Osteoblast (primary cell): Measurements from ENCODE around the gene UCN2. TPM values are rescaled to one million over a fixed set of nuclear protein-coding genes. Genes with fewer than 3 reads are reported as not detected.

Experiments used
- DNase-seq: peaks from one replicate; pipeline ENCODE4 v3.0.0; 2011; ENCODE audit warnings: low spot score, mixed read lengths; ENCODE audit not compliant: insufficient read length; ENCODE audit errors: missing footprints
- H2AFZ ChIP-seq: 2 replicates; pipeline ENCODE4 v1.6.0; 2011; ENCODE audit warnings: mild to moderate bottlenecking, low read length
- H3K27ac ChIP-seq: 2 replicates; pipeline ENCODE4 v1.5.1; 2011; ENCODE audit warnings: mild to moderate bottlenecking, low read depth, low read length, moderate library complexity
- H3K27me3 ChIP-seq: 2 replicates; pipeline ENCODE4 v1.6.0; 2012; ENCODE audit warnings: mild to moderate bottlenecking, control low read depth, inconsistent platforms, low read length, moderate library complexity; ENCODE audit not compliant: insufficient read depth
- H3K36me3 ChIP-seq: 2 replicates; pipeline ENCODE4 v1.5.1; 2011; ENCODE audit warnings: mild to moderate bottlenecking, low read length, control low read depth, moderate library complexity; ENCODE audit not compliant: insufficient read depth
- H3K4me1 ChIP-seq: 2 replicates; pipeline ENCODE4 v1.5.1; 2011; ENCODE audit warnings: mild to moderate bottlenecking, low read length, control low read depth, moderate library complexity; ENCODE audit not compliant: insufficient read depth
- H3K4me2 ChIP-seq: 2 replicates; pipeline ENCODE4 v1.6.0; 2011; ENCODE audit warnings: mild to moderate bottlenecking, low read length; ENCODE audit not compliant: insufficient read depth
- H3K4me3 ChIP-seq: fragments of 200-600 bp; sonication (generic); 3 replicates; pipeline ENCODE4 v1.5.1; 2012; ENCODE audit warnings: mild to moderate bottlenecking, low read length, inconsistent platforms; ENCODE audit not compliant: insufficient read depth
- H3K79me2 ChIP-seq: 2 replicates; pipeline ENCODE4 v1.6.0; 2012; ENCODE audit warnings: mild to moderate bottlenecking, low read length, control low read depth, inconsistent platforms; ENCODE audit not compliant: insufficient read depth
- H3K9me3 ChIP-seq: 2 replicates; pipeline ENCODE4 v1.5.1; 2011; ENCODE audit warnings: low read depth, low read length, control low read depth
- H4K20me1 ChIP-seq: 2 replicates; pipeline ENCODE4 v1.6.0; 2012; ENCODE audit warnings: mild to moderate bottlenecking, low read length, control low read depth; ENCODE audit not compliant: insufficient read depth
- total RNA-seq: library from RNA; depleted of rRNA; stranded (reverse); fragments of >200 nt; gene quantifications from 2 replicates; pipeline ENCODE4 v1.2.3, GENCODE V29; 2012
- TF ChIP-seq, protein P1 (sequence below): IDR thresholded peaks from 2 replicates; pipeline ENCODE4 v1.5.1; 2011; ENCODE audit warnings: mild to moderate bottlenecking, low read depth, low read length, moderate library complexity; ENCODE audit errors: extremely low read depth

Gene UCN2
- total RNA-seq, 1 donor = 0.72 TPM

DNA sequence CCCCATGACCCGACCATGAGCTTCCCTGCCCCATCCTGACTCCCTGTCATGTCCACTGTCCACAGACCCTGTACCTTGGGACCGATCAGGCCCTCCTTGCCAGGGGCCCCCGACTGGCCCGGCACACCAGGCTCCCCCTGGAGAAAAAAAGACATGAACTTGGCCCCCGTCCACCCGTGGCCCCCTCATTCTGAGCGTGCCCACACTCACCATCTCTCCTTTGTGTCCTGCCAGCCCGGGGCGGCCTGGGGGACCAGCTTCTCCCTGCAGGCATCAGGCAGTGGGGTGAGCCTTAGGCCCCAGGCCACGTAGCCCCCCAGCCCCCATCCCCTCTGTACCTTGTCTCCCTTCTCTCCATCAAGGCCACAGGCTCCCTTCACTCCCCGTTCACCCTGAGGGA lies 3.9 kb upstream of the UCN2 start:
- H3K4me3 ChIP-seq = no peak overlapping the region
- H2AFZ ChIP-seq = no peak overlapping the region
- H3K27me3 ChIP-seq = no peaks in the 10 kb centered on the region
- H3K27ac ChIP-seq = no peak overlapping the region
- H3K36me3 ChIP-seq = no peaks in the 10 kb centered on the region
- H3K9me3 ChIP-seq = no peaks in the 10 kb centered on the region
- no peak overlapping the region for H3K4me2 ChIP-seq
- H3K4me1 ChIP-seq = peaks cover 34% of the 10 kb centered on the region
- H3K79me2 ChIP-seq = no peaks in the 10 kb centered on the region
- TF ChIP-seq, protein P1, sequence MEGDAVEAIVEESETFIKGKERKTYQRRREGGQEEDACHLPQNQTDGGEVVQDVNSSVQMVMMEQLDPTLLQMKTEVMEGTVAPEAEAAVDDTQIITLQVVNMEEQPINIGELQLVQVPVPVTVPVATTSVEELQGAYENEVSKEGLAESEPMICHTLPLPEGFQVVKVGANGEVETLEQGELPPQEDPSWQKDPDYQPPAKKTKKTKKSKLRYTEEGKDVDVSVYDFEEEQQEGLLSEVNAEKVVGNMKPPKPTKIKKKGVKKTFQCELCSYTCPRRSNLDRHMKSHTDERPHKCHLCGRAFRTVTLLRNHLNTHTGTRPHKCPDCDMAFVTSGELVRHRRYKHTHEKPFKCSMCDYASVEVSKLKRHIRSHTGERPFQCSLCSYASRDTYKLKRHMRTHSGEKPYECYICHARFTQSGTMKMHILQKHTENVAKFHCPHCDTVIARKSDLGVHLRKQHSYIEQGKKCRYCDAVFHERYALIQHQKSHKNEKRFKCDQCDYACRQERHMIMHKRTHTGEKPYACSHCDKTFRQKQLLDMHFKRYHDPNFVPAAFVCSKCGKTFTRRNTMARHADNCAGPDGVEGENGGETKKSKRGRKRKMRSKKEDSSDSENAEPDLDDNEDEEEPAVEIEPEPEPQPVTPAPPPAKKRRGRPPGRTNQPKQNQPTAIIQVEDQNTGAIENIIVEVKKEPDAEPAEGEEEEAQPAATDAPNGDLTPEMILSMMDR = no peak
- H4K20me1 ChIP-seq = no peaks in the 10 kb centered on the region
- peak; percentile 32 for DNase-seq

DNA sequence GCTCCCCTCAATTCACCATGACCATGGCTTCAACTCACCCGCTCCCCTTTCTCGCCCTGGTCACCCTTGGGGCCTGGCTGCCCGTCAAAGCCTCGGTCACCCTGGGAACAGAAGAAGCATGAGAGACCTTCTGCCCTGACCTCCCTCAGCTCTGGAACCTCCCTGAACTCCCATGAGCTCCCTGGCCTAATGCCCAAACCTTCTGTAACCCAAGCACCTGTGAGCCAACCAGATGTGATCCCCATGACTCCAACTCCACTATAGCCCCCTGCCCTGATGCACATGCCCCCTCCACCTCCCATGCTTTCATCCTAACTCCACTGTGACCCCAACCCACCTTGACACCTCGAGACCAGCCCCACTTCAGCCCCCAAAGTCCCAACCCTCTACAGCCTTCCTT lies 3.5 kb upstream of the UCN2 start:
- no peak overlapping the region for H3K27ac ChIP-seq
- TF ChIP-seq, protein P1 = no peak
- no peaks in the 10 kb centered on the region for H3K9me3 ChIP-seq
- no peaks in the 10 kb centered on the region for H3K79me2 ChIP-seq
- H3K4me2 ChIP-seq = no peak overlapping the region
- no peak overlapping the region for H2AFZ ChIP-seq
- H3K4me1 ChIP-seq = peaks cover 34% of the 10 kb centered on the region
- H4K20me1 ChIP-seq = no peaks in the 10 kb centered on the region
- no peaks in the 10 kb centered on the region for H3K27me3 ChIP-seq
- H3K36me3 ChIP-seq = no peaks in the 10 kb centered on the region
- no peak overlapping the region for H3K4me3 ChIP-seq
- DNase-seq = peak; percentile 86

DNA sequence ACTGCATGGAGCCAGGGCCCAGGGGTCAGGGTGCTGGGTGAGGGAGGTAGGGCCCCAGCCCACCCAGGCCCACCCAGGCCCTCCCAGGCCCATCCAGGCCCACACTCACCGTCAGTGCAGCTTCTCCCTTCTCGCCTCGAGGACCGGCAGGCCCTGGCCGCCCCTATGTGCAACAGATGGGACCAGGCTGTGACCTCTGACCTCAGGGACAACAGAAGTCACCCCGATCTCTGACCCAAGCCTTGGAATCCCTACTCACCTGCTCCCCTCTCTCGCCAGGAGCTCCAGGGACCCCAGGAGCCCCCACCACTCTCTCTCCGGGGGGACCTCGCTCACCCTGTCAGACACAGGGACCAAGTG lies 2.8 kb upstream of the UCN2 start:
- Histone ChIP-seq H3K27ac (peak overlapping the region; percentile 69), H3K9me3 (no peaks in the 10 kb centered on the region), H3K79me2 (no peaks in the 10 kb centered on the region), H3K27me3 (no peaks in the 10 kb centered on the region), H3K4me2 (no peak overlapping the region), H3K4me3 (no peak overlapping the region), H3K4me1 (peaks cover 38% of the 10 kb centered on the region), H2AFZ (no peak overlapping the region), H4K20me1 (no peaks in the 10 kb centered on the region), H3K36me3 (no peaks in the 10 kb centered on the region)
- TF ChIP-seq, protein P1 = no peak
- DNase-seq = no peak

DNA sequence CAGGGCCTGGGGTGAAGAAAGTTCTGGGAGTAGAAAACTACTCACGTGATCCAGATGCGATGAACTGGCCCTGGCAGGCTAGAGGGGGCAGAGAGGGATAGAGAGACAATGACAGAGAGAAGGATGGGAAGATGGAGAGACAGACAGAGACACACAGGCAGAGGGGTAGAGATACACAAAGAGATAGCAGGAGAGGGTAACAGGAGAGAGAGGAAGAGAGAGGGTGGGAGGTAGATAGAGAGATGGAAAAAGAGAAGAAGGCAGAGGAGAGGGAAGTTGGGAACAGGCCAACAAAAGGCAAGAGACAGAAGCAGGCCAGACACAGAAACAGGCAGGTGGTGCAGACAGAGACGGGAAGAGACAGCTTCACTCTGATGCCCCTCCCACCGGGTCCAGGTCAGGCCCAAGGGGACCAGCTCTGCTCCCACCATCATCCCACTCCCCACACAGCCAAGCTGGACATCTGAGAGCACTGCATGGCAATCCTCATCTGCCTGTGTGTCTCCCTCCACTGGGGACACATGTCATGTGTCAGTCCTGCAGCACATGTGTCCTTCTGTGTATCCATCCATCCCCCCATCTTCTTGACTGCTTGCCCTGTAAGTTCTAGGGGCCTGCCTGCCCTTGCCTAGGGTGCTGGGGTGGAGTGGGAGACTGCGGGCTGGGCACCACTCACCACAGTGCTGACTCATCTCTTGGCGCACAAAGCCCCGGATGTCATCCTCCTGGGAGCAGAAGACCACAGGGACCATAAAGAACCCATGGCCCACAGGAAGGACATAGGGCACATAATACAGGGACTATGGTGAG lies 2.2 kb upstream of the UCN2 start:
- Histone ChIP-seq H3K27me3 (no peaks in the 10 kb centered on the region), H3K4me2 (peak overlapping the region; percentile 23), H3K4me3 (peak overlapping the region; percentile 33), H3K4me1 (peaks cover 44% of the 10 kb centered on the region), H4K20me1 (no peaks in the 10 kb centered on the region), H3K9me3 (no peaks in the 10 kb centered on the region), H3K79me2 (no peaks in the 10 kb centered on the region), H3K36me3 (no peaks in the 10 kb centered on the region), H3K27ac (peak overlapping the region; percentile 69), H2AFZ (peak overlapping the region; percentile 68)
- TF ChIP-seq, protein P1 = no peak
- peak; percentile 99 for DNase-seq
